Neural cell (in vitro differentiated cells): ENCODE results near the gene NOL4L.

ENCODE experiments used
- EP300 ChIP-seq: fragments of 450-650 bp; conservative IDR thresholded peaks from 2 replicates; pipeline ENCODE4 v1.6.1; 2014; ENCODE audit warnings: antibody characterized with exemption, mild to moderate bottlenecking, moderate library complexity; ENCODE audit not compliant: poor library complexity, severe bottlenecking
- EZH2 ChIP-seq: fragments of 200-600, 300-800 bp; shearing (Covaris generic), sonication (generic); IDR thresholded peaks from 2 replicates; pipeline ENCODE4 v1.6.1; 2014; ENCODE audit warnings: antibody characterized with exemption, low read length, borderline replicate concordance, mild to moderate bottlenecking; ENCODE audit not compliant: insufficient read depth, poor library complexity, severe bottlenecking
- POLR2AphosphoS5 ChIP-seq: IDR thresholded peaks from 2 replicates; pipeline ENCODE4 v1.6.1; 2012
- SMC3 ChIP-seq: fragments of 450-650 bp; conservative IDR thresholded peaks from 2 replicates; pipeline ENCODE4 v1.6.1; 2014; ENCODE audit warnings: antibody characterized with exemption, mild to moderate bottlenecking, moderate library complexity; ENCODE audit not compliant: poor library complexity
- TAF1 ChIP-seq: IDR thresholded peaks from 2 replicates; pipeline ENCODE4 v1.6.1; 2012; ENCODE audit warnings: low read depth
- TF ChIP-seq, protein P1 (sequence below): fragments of 450-650 bp; IDR thresholded peaks from 2 replicates; pipeline ENCODE4 v1.5.1; 2014; ENCODE audit warnings: antibody characterized with exemption, mild to moderate bottlenecking, moderate library complexity; ENCODE audit not compliant: poor library complexity, severe bottlenecking

DNA sequence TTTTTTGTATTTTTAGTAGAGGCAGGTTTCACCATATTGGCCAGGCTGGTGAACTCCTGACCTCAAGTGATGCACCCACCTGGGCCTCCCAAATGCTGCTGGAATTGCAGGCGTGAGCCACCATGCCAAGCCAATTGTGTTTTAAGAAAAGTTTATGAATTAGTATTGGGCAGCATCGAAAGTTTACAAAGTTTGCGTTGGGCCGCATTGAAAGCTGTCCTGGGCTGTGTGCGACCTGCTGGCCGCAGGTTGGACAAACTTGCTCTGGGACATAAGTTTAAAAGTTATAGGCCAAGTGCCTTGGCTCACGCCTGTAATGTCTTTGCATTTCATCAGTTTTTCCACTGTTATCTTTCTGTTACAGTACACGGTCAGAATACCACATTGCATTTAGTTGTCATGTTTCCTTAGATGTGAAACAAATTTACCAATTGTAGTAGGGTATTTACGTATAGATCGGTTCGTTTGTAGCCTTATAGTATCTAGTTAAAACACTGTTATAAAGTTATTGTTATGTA lies 187.5 kb downstream of the NOL4L start:
- TF ChIP-seq EP300 (no peak), SMC3 (no peak), EZH2 (no peak), TAF1 (no peak), POLR2AphosphoS5 (no peak)
- TF ChIP-seq, protein P1, sequence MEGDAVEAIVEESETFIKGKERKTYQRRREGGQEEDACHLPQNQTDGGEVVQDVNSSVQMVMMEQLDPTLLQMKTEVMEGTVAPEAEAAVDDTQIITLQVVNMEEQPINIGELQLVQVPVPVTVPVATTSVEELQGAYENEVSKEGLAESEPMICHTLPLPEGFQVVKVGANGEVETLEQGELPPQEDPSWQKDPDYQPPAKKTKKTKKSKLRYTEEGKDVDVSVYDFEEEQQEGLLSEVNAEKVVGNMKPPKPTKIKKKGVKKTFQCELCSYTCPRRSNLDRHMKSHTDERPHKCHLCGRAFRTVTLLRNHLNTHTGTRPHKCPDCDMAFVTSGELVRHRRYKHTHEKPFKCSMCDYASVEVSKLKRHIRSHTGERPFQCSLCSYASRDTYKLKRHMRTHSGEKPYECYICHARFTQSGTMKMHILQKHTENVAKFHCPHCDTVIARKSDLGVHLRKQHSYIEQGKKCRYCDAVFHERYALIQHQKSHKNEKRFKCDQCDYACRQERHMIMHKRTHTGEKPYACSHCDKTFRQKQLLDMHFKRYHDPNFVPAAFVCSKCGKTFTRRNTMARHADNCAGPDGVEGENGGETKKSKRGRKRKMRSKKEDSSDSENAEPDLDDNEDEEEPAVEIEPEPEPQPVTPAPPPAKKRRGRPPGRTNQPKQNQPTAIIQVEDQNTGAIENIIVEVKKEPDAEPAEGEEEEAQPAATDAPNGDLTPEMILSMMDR: no peak
